ENCODE results near the gene CFAP74. TPM values are rescaled to one million over a fixed set of nuclear protein-coding genes. Genes with fewer than 3 reads are reported as not detected.

The CFAP74 gene
- total and polyA plus RNA-seq, 9 of the 15 experiments (the other 6 are each of a cell fraction or from before 2014, with no cell fraction given) = 0.03 to 0.15 (median 0.05) TPM; not detected in 6

- ChIA-PET CTCF (ENCODE audit: low intra/inter-chr PET ratio) (no interaction called here), POLR2A (no interaction called here)
- Histone ChIP-seq H3K27ac (ENCODE audit: extremely low read depth, low read depth, low read length) (no peak overlapping the region), H3K9me3 (replicated peaks; ENCODE audit: control insufficient read depth, insufficient read depth, low read depth, low read length) (no peaks in the 10 kb centered on the region), H3K4me3 (no peak overlapping the region), H3K4me1 (replicated peaks in 1 of 2; ENCODE audit: control insufficient read depth in 2 of 2, insufficient read depth in 2 of 2, low read length in 2 of 2) (peaks cover 0 to 45% of the 10 kb centered on the region in 2 experiments; a peak in 2 of 5 replicates), H3K9ac (ENCODE audit: insufficient read depth in 1 of 2, low read depth in 2 of 2, low read length in 2 of 2) (no peak overlapping the region; a peak in 1 of 4 replicates), H3K79me2 (ENCODE audit: control insufficient read depth, insufficient read depth, low read length) (no peaks in the 10 kb centered on the region), H2AFZ (ENCODE audit: low read depth, low read length) (no peak overlapping the region), H3K4me2 (ENCODE audit: insufficient read depth, low read length) (no peak overlapping the region), H3K36me3 (ENCODE audit: control insufficient read depth, insufficient read depth, low read length) (no peaks in the 10 kb centered on the region), H3K9me1 (ENCODE audit: control insufficient read depth, insufficient read depth, low read length) (peaks cover 7% of the 10 kb centered on the region), H4K20me1 (replicated peaks; ENCODE audit: control insufficient read depth, insufficient read depth, low read length) (no peaks in the 10 kb centered on the region), H3K27me3 (ENCODE audit: control insufficient read depth in 2 of 2, insufficient read depth in 2 of 2, low read length in 2 of 2) (peaks cover 3 to 51% of the 10 kb centered on the region in 2 experiments; a peak in 4 of 5 replicates)
- WGBS (ENCODE audit: insufficient coverage, low coverage, missing lambda C conversion rate) = 11% methylated on average over 17 of the region's 17 CpGs
- BruUV-seq (replicated peaks) = no TSS peak
- TF ChIP-seq ZBTB2 (IDR thresholded peaks at IDR 0.05) (no peak), TBP (optimal IDR thresholded peaks at IDR 0.05; ENCODE audit: low read depth, low read length) (peak; percentile 18)
- FAIRE-seq (no peak), ATAC-seq (0 out of 3 replicates have a peak, but pooled peaks have one; percentile 12), DNase-seq (ENCODE audit: extremely low read depth in 1 of 4, low spot score in 3 of 4) (no peak)
- intact Hi-C loops (cut with micrococcal nuclease) (no loop called here), in situ Hi-C loops (cut with MboI) (no loop called here)
These were observed 49.6 kb upstream of the CFAP74 start for GRCh38 chr1:2053217-2053616.

DNA sequence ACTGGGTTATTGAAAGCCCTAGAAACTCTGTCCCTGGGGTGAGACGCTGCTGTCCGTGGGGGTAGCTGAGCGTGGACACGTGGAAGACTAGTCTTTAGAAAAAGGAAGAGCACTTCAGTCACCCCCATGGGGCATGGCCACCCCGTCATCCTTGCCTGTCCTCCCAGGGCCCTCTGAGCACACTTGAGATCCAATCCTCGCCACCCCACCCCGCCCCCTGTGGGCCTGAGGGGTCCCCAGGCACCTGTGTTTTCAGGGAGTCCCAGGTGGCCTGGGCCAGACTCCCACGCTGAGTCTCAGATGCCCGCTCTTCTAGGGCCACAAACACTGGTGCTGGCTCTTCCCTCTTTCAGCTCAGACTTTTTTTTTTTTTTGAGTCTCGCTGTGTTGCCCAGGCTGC is 49.2 kb upstream of the CFAP74 start:
- FAIRE-seq = no peak
- Histone ChIP-seq H3K9ac (ENCODE audit: insufficient read depth in 1 of 2, low read depth in 2 of 2, low read length in 2 of 2) (no peak overlapping the region), H3K4me2 (ENCODE audit: insufficient read depth, low read length) (no peak overlapping the region)

More for the DNA sequence above, 49.2 kb upstream of the CFAP74 start:
- no peak for TF ChIP-seq BCOR (IDR thresholded peaks at IDR 0.05)
- no peak for TF ChIP-seq DLX4 (CRISPR knock-in tag; IDR thresholded peaks at IDR 0.05)
- CTCF ChIA-PET (ENCODE audit: low intra/inter-chr PET ratio) = no interaction called here
- DNase-seq (ENCODE audit: extremely low read depth in 1 of 4, low spot score in 3 of 4) (no peak), ATAC-seq (no peak)
- in situ Hi-C loops (cut with MboI) (no loop called here), intact Hi-C loops (cut with micrococcal nuclease) (no loop called here)
- no peaks in the 10 kb centered on the region for H3K36me3 ChIP-seq (ENCODE audit: control insufficient read depth, insufficient read depth, low read length)
- H3K9me1 ChIP-seq (ENCODE audit: control insufficient read depth, insufficient read depth, low read length) = peaks cover 7% of the 10 kb centered on the region
- H2AFZ ChIP-seq (ENCODE audit: low read depth, low read length) = no peak overlapping the region
- H3K27ac ChIP-seq (ENCODE audit: extremely low read depth, low read depth, low read length) = no peak overlapping the region
- H3K4me3 ChIP-seq = no peak overlapping the region
- POLR2A ChIA-PET = no interaction called here
- 10% methylated on average over 9 of the region's 10 CpGs for WGBS (ENCODE audit: insufficient coverage, low coverage, missing lambda C conversion rate)
- H4K20me1 ChIP-seq (replicated peaks; ENCODE audit: control insufficient read depth, insufficient read depth, low read length) = 0 out of 2 replicates have a peak, but pooled peaks cover 3% of the 10 kb centered on the region
- H3K79me2 ChIP-seq (ENCODE audit: control insufficient read depth, insufficient read depth, low read length) = no peaks in the 10 kb centered on the region
- no TSS peak for BruUV-seq (replicated peaks)
- peaks cover 3 to 56% of the 10 kb centered on the region in 2 experiments; a peak in 4 of 5 replicates for H3K27me3 ChIP-seq (ENCODE audit: control insufficient read depth in 2 of 2, insufficient read depth in 2 of 2, low read length in 2 of 2)
- H3K9me3 ChIP-seq (replicated peaks; ENCODE audit: control insufficient read depth, insufficient read depth, low read depth, low read length) = no peaks in the 10 kb centered on the region
- H3K4me1 ChIP-seq (replicated peaks in 1 of 2; ENCODE audit: control insufficient read depth in 2 of 2, insufficient read depth in 2 of 2, low read length in 2 of 2) = peaks cover 0 to 49% of the 10 kb centered on the region in 2 experiments; a peak in 2 of 5 replicates
